Trophoblast cell (in vitro differentiated cells and primary cell): ENCODE data around the gene ERVFRD-1.

Experiments used
- DNase-seq, 2 donors: peaks; one replicate each; pipeline ENCODE4 v3.0.0-alpha.2; 2016
- H2AFZ ChIP-seq: 2 replicates; pipeline ENCODE4 v1.6.1; 2013; ENCODE audit warnings: low read length, moderate library complexity, mild to moderate bottlenecking; ENCODE audit not compliant: insufficient read depth, poor library complexity
- H2AK5ac ChIP-seq: 2 replicates; pipeline ENCODE4 v1.6.1; 2013; ENCODE audit warnings: mild to moderate bottlenecking, low read length
- H2BK120ac ChIP-seq: 2 replicates; pipeline ENCODE4 v1.6.1; 2013; ENCODE audit warnings: low read length, mild to moderate bottlenecking, moderate library complexity; ENCODE audit not compliant: insufficient read depth, poor library complexity
- H2BK12ac ChIP-seq: 2 replicates; pipeline ENCODE4 v1.6.1; 2013; ENCODE audit warnings: mild to moderate bottlenecking, low read length, moderate library complexity
- H2BK5ac ChIP-seq: 2 replicates; pipeline ENCODE4 v1.6.1; 2013; ENCODE audit warnings: low read length, low read depth, moderate library complexity, mild to moderate bottlenecking; ENCODE audit not compliant: poor library complexity
- H3K14ac ChIP-seq: 2 replicates; pipeline ENCODE4 v1.6.1; 2013; ENCODE audit warnings: mild to moderate bottlenecking, low read length
- H3K18ac ChIP-seq: 2 replicates; pipeline ENCODE4 v1.6.1; 2013; ENCODE audit warnings: mild to moderate bottlenecking, low read length
- H3K23ac ChIP-seq: 2 replicates; pipeline ENCODE4 v1.6.1; 2013; ENCODE audit warnings: low read length
- H3K27ac ChIP-seq: 2 replicates; pipeline ENCODE4 v1.5.1; 2013; ENCODE audit warnings: low read depth, mild to moderate bottlenecking, inconsistent platforms, low read length, moderate library complexity
- H3K27me3 ChIP-seq: 2 replicates; pipeline ENCODE4 v1.6.1; 2013; ENCODE audit warnings: inconsistent platforms, mild to moderate bottlenecking, low read length, moderate library complexity; ENCODE audit not compliant: insufficient read depth
- H3K36me3 ChIP-seq, 2 experiments: 1 replicate in 1 of 2; 2 replicates in 1 of 2; pipeline ENCODE4 v1.6.1; 2013; ENCODE audit warnings: low read length in 2 of 2, mild to moderate bottlenecking in 2 of 2, moderate library complexity in 1 of 2; ENCODE audit not compliant: insufficient read depth in 2 of 2, control insufficient read depth in 1 of 2
- H3K4ac ChIP-seq: 2 replicates; pipeline ENCODE4 v1.6.1; 2013; ENCODE audit warnings: low read depth, mild to moderate bottlenecking, low read length, moderate library complexity
- H3K4me1 ChIP-seq, 2 experiments: 1 replicate in 1 of 2; 2 replicates in 1 of 2; pipeline ENCODE4 v1.6.1; 2013; ENCODE audit warnings: low read length in 2 of 2, mild to moderate bottlenecking in 2 of 2, moderate library complexity in 1 of 2; ENCODE audit not compliant: insufficient read depth in 2 of 2, control insufficient read depth in 1 of 2
- H3K4me2 ChIP-seq: 2 replicates; pipeline ENCODE4 v1.6.1; 2013; ENCODE audit warnings: inconsistent platforms, mild to moderate bottlenecking, low read length, moderate library complexity
- H3K4me3 ChIP-seq: 2 replicates; pipeline ENCODE4 v1.5.1; 2013; ENCODE audit warnings: mild to moderate bottlenecking, low read depth, low read length, inconsistent platforms
- H3K79me1 ChIP-seq: one replicate; pipeline ENCODE4 v1.6.1; 2013; ENCODE audit warnings: low read length
- H3K79me2 ChIP-seq: 2 replicates; pipeline ENCODE4 v1.6.1; 2013; ENCODE audit warnings: low read length, mild to moderate bottlenecking; ENCODE audit not compliant: control insufficient read depth, insufficient read depth, poor library complexity
- H3K9ac ChIP-seq: 2 replicates; pipeline ENCODE4 v1.6.1; 2013; ENCODE audit warnings: mild to moderate bottlenecking, low read length
- H3K9me3 ChIP-seq: 2 replicates; pipeline ENCODE4 v1.6.1; 2013; ENCODE audit warnings: low read depth, mild to moderate bottlenecking, control low read depth, inconsistent platforms, low read length; ENCODE audit not compliant: insufficient read depth
- H4K12ac ChIP-seq: 2 replicates; pipeline ENCODE4 v1.6.1; 2013; ENCODE audit warnings: low read depth, mild to moderate bottlenecking, low read length, moderate library complexity
- H4K8ac ChIP-seq: 2 replicates; pipeline ENCODE4 v1.6.1; 2013; ENCODE audit warnings: low read depth, mild to moderate bottlenecking, low read length, moderate library complexity
- H4K91ac ChIP-seq: one replicate; pipeline ENCODE4 v1.6.1; 2013; ENCODE audit warnings: low read depth, mild to moderate bottlenecking, low read length, moderate library complexity
- WGBS: extraction: QIAGEN DNeasy Blood & Tissue Kit; methylation state at CpG from one replicate; pipeline ENCODE4 v1.1.7; 2013; ENCODE audit warnings: missing lambda C conversion rate; ENCODE audit not compliant: insufficient read length, insufficient coverage; ENCODE audit errors: extremely low coverage; 5-methylcytosine and 5-hydroxymethylcytosine counted together

Gene ERVFRD-1

GRCh38 chr6:11132194-11132888, 20.8 kb upstream of the ERVFRD-1 start:
- Histone ChIP-seq H2BK5ac (no peak overlapping the region), H3K27me3 (no peaks in the 10 kb centered on the region)

DNA sequence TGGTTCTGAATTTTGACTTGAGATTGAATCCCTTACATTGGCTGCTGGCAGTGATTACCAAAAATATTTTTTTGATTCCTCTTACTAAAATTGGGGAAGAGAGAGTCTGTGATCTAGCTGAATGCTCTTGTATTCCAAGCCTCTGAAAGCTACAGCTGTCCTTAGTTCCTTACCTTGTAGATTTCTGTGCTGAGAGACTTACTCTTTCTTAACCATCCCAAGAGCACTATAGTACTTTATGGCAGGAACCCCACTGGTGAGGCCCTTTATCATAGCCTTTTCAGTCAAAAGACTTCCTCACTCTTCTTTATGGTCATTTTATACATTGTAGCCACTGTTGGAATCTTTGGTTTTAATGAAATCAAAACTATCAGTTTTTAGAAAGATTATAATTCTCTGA, 19.1 kb upstream of the ERVFRD-1 start:
- H3K27ac ChIP-seq = no peak overlapping the region
- H3K4me3 ChIP-seq = no peak overlapping the region
- no peak for DNase-seq
- no peak overlapping the region for H2BK5ac ChIP-seq
- H3K79me1 ChIP-seq = no peaks in the 10 kb centered on the region
- H3K9me3 ChIP-seq = no peaks in the 10 kb centered on the region
- no peak overlapping the region for H3K18ac ChIP-seq
- H2AK5ac ChIP-seq = no peak overlapping the region
- no peak overlapping the region for H3K14ac ChIP-seq
- H4K12ac ChIP-seq = no peak overlapping the region
- no peak overlapping the region for H3K4me2 ChIP-seq
- H3K36me3 ChIP-seq = peaks cover 5 to 12% of the 10 kb centered on the region in 2 experiments
- peaks cover 0 to 4% of the 10 kb centered on the region in 2 experiments for H3K4me1 ChIP-seq
- no peak overlapping the region for H3K23ac ChIP-seq
- H4K91ac ChIP-seq = no peak overlapping the region
- H3K27me3 ChIP-seq = no peaks in the 10 kb centered on the region
- H3K79me2 ChIP-seq = no peaks in the 10 kb centered on the region
- no peak overlapping the region for H2BK120ac ChIP-seq
- H4K8ac ChIP-seq = no peak overlapping the region
- H2BK12ac ChIP-seq = no peak overlapping the region
- no peak overlapping the region for H3K9ac ChIP-seq
- no peak overlapping the region for H3K4ac ChIP-seq
- H2AFZ ChIP-seq = no peak overlapping the region

More at GRCh38 chr6:11132194-11132888, 20.8 kb upstream of the ERVFRD-1 start:
- no peak overlapping the region for H3K14ac ChIP-seq
- no peak overlapping the region for H3K18ac ChIP-seq
- no peak overlapping the region for H4K12ac ChIP-seq
- no peak overlapping the region for H2BK120ac ChIP-seq
- no peak overlapping the region for H4K91ac ChIP-seq
- H3K9me3 ChIP-seq = no peaks in the 10 kb centered on the region
- H3K9ac ChIP-seq = no peak overlapping the region
- H2BK12ac ChIP-seq = no peak overlapping the region
- H3K36me3 ChIP-seq = peaks cover 5 to 10% of the 10 kb centered on the region in 2 experiments
- WGBS = no CpG with 5 or more reads among the region's 6 CpGs
- no peak overlapping the region for H2AFZ ChIP-seq
- no peaks in the 10 kb centered on the region for H3K79me1 ChIP-seq
- H3K4me3 ChIP-seq = no peak overlapping the region
- no peak overlapping the region for H3K23ac ChIP-seq
- DNase-seq = no peak
- H3K4ac ChIP-seq = no peak overlapping the region
- H3K4me2 ChIP-seq = no peak overlapping the region
- H3K27ac ChIP-seq = no peak overlapping the region
- peaks cover 0 to 4% of the 10 kb centered on the region in 2 experiments for H3K4me1 ChIP-seq
- no peak overlapping the region for H2AK5ac ChIP-seq
- H3K79me2 ChIP-seq = no peaks in the 10 kb centered on the region
- no peak overlapping the region for H4K8ac ChIP-seq

- Histone ChIP-seq H2BK12ac (no peak overlapping the region), H3K4me3 (no peak overlapping the region), H3K14ac (no peak overlapping the region), H3K79me2 (no peaks in the 10 kb centered on the region), H3K27me3 (no peaks in the 10 kb centered on the region), H3K79me1 (no peaks in the 10 kb centered on the region), H4K8ac (no peak overlapping the region), H2BK5ac (no peak overlapping the region), H4K12ac (no peak overlapping the region), H3K9me3 (no peaks in the 10 kb centered on the region), H3K18ac (no peak overlapping the region), H3K4me2 (no peak overlapping the region), H2AK5ac (no peak overlapping the region), H3K23ac (no peak overlapping the region), H3K9ac (no peak overlapping the region), H4K91ac (no peak overlapping the region), H3K4me1 (peaks cover 0 to 4% of the 10 kb centered on the region in 2 experiments), H2AFZ (no peak overlapping the region), H2BK120ac (no peak overlapping the region), H3K36me3 (peaks cover 2 to 8% of the 10 kb centered on the region in 2 experiments), H3K27ac (no peak overlapping the region), H3K4ac (no peak overlapping the region)
- no CpG with 5 or more reads among the region's 1 CpG for WGBS
- peak in 1 of 2 donors; percentile 27 for DNase-seq
Measured at GRCh38 chr6:11129908-11130565, 18.5 kb upstream of the ERVFRD-1 start.

GRCh38 chr6:11128608-11129007, 17.1 kb upstream of the ERVFRD-1 start:
- Histone ChIP-seq H3K4me1 (peaks cover 0 to 4% of the 10 kb centered on the region in 2 experiments), H2BK120ac (no peak overlapping the region), H3K4me3 (no peak overlapping the region), H3K9me3 (no peaks in the 10 kb centered on the region), H4K8ac (no peak overlapping the region), H3K27me3 (no peaks in the 10 kb centered on the region), H2BK5ac (no peak overlapping the region), H3K36me3 (peaks cover 0 to 5% of the 10 kb centered on the region in 2 experiments), H3K9ac (no peak overlapping the region), H3K23ac (no peak overlapping the region), H4K91ac (no peak overlapping the region), H3K27ac (no peak overlapping the region), H2AK5ac (no peak overlapping the region), H3K79me1 (no peaks in the 10 kb centered on the region), H3K18ac (no peak overlapping the region), H2AFZ (no peak overlapping the region), H3K14ac (no peak overlapping the region), H3K4me2 (no peak overlapping the region), H3K79me2 (no peaks in the 10 kb centered on the region), H2BK12ac (no peak overlapping the region), H4K12ac (no peak overlapping the region), H3K4ac (no peak overlapping the region)
- WGBS = no CpG with 5 or more reads among the region's 2 CpGs
- DNase-seq = no peak
